HepG2 (cell line): Measurements from ENCODE around the gene PEX10. TPM values are rescaled to one million over a fixed set of nuclear protein-coding genes. Genes with fewer than 3 reads are reported as not detected.

Experiments used
- ATAC-seq: fragments of 200-7000 bp; cut with Tn5 transposase; 3 replicates; pipeline ENCODE4 v1.9.1; 2020; ENCODE audit warnings: mild to moderate bottlenecking, moderate library complexity
- BruUV-seq: library from RNA; stranded (reverse); fragments of 400-500 nt; replicated peaks from 2 replicates; lab custom pipeline; 2021; lab: Mats Ljungman, UMichigan
- CTCF ChIA-PET: fragments of 300-600 bp; formaldehyde crosslinking; extraction: SDS; loops from one replicate; lab custom pipeline; 2021; ENCODE audit warnings: low total read pairs, inconsistent platforms, low intra/inter-chr PET ratio; lab: Yijun Ruan, JAX
- POLR2A ChIA-PET: fragments of 350-600 bp; sonication (Branson Sonifier 250); formaldehyde crosslinking; loops from one replicate; lab custom pipeline; 2020; ENCODE audit warnings: antibody characterized with exemption, inconsistent platforms; lab: Yijun Ruan, JAX
- DNase-seq: peaks from one replicate; pipeline ENCODE4 v3.0.0-alpha.2; 2015; ENCODE audit warnings: low spot score
- FAIRE-seq: peaks from 3 replicates; lab custom pipeline; 2011; peaks lifted over from hg19 to GRCh38; lab: Jason Lieb, UNC
- H2AFZ ChIP-seq: one replicate; pipeline ENCODE4 v1.6.1; 2011; ENCODE audit warnings: low read length, inconsistent platforms
- H3K27ac ChIP-seq: fragments of 300-600 bp; 3 replicates; pipeline ENCODE4 v1.8.0; 2011; ENCODE audit warnings: mixed run types, mild to moderate bottlenecking, mixed read lengths, low read length, inconsistent platforms; ENCODE audit not compliant: insufficient read depth; ENCODE audit errors: extremely low read length
- H3K27me3 ChIP-seq, 2 experiments: fragments of 200-600 bp in 1 of 2; 2 replicates in 1 of 2; 3 replicates in 1 of 2; pipeline versions ENCODE4 v1.6.0 to v1.8.0; 2011; ENCODE audit warnings: low read length in 2 of 2, mild to moderate bottlenecking in 2 of 2, moderate library complexity in 2 of 2, inconsistent platforms in 1 of 2; ENCODE audit not compliant: insufficient read depth in 2 of 2, control insufficient read depth in 1 of 2
- H3K36me3 ChIP-seq, 2 experiments: fragments of 200-600 bp in 1 of 2; replicated peaks in 1 of 2; 2 replicates in 1 of 2; 3 replicates in 1 of 2; pipeline versions ENCODE4 v1.5.1 to v1.8.0; 2011; ENCODE audit warnings: low read length in 2 of 2, inconsistent platforms in 1 of 2; ENCODE audit not compliant: insufficient read depth in 2 of 2, control insufficient read depth in 1 of 2
- H3K4me1 ChIP-seq: 2 replicates; pipeline ENCODE4 v1.5.1; 2012; ENCODE audit warnings: low read length, inconsistent platforms; ENCODE audit not compliant: insufficient read depth
- H3K4me2 ChIP-seq: 2 replicates; pipeline ENCODE4 v1.6.0; 2011; ENCODE audit warnings: low read depth, low read length, inconsistent platforms
- H3K4me3 ChIP-seq, 3 experiments: fragments of 200-600 bp in 1 of 3; sonication (generic), shearing (Covaris generic) in 1 of 3; replicated peaks in 1 of 3; 2 replicates each; pipeline ENCODE4 v1.5.1; 2011 to 2016; ENCODE audit warnings: low read length in 3 of 3, inconsistent platforms in 2 of 3, low read depth in 2 of 3, mild to moderate bottlenecking in 2 of 3, control low read depth in 1 of 3, mixed read lengths in 1 of 3; ENCODE audit not compliant: insufficient read depth in 1 of 3
- H3K79me2 ChIP-seq: one replicate; pipeline ENCODE4 v1.6.1; 2011; ENCODE audit warnings: low read length, inconsistent platforms; ENCODE audit not compliant: insufficient read depth
- H3K9ac ChIP-seq: 2 replicates; pipeline ENCODE4 v1.6.0; 2011; ENCODE audit warnings: mild to moderate bottlenecking, low read depth, low read length, inconsistent platforms; ENCODE audit not compliant: insufficient read depth
- H3K9me3 ChIP-seq: 2 replicates; pipeline ENCODE4 v1.5.1; 2012; ENCODE audit warnings: mild to moderate bottlenecking, low read length
- H4K20me1 ChIP-seq: 2 replicates; pipeline ENCODE4 v1.6.0; 2011; ENCODE audit warnings: inconsistent platforms, mild to moderate bottlenecking, low read length, moderate library complexity; ENCODE audit not compliant: insufficient read depth
- AGO2 ChIP-seq: fragments of 200-400 bp; formaldehyde crosslinking; optimal IDR thresholded peaks from 2 replicates; pipeline ENCODE3; 2017; ENCODE audit warnings: mild to moderate bottlenecking, low read depth, low read length, moderate library complexity
- AKAP8 ChIP-seq: sonication (generic); formaldehyde crosslinking; IDR thresholded peaks from 2 replicates; pipeline ENCODE4 v1.5.1; 2020; ENCODE audit warnings: mild to moderate bottlenecking, missing genetic modification reagents
- MTF1 ChIP-seq: sonication (generic); formaldehyde crosslinking; IDR thresholded peaks from 2 replicates; pipeline ENCODE4 v1.5.0; 2020; ENCODE audit warnings: missing genetic modification reagents
- POLR2A ChIP-seq, 2 experiments: IDR thresholded peaks; 2 replicates each; pipeline ENCODE4 v1.6.1; 2011; ENCODE audit warnings: low read depth in 2 of 2, low read length in 2 of 2, mild to moderate bottlenecking in 1 of 2, moderate library complexity in 1 of 2; ENCODE audit not compliant: insufficient read depth in 1 of 2
- POLR2AphosphoS5 ChIP-seq: IDR thresholded peaks from 2 replicates; pipeline ENCODE4 v1.6.1; 2012; ENCODE audit warnings: low read depth, low read length
- POLR2G ChIP-seq: fragments of 200-400 bp; formaldehyde crosslinking; IDR thresholded peaks from 2 replicates; pipeline ENCODE4 v1.6.1; 2018; ENCODE audit warnings: mild to moderate bottlenecking, low read depth, low read length, moderate library complexity
- PRMT3 ChIP-seq: sonication (generic); formaldehyde crosslinking; IDR thresholded peaks from 2 replicates; pipeline ENCODE4 v1.8.1; 2022; ENCODE audit warnings: low read depth, mild to moderate bottlenecking, moderate library complexity, missing genetic modification reagents, borderline replicate concordance
- RBFOX2 ChIP-seq: fragments of 200-400 bp; formaldehyde crosslinking; IDR thresholded peaks from 2 replicates; pipeline ENCODE4 v1.6.1; 2017; ENCODE audit warnings: low read depth, mild to moderate bottlenecking, low read length
- SSRP1 ChIP-seq: IDR thresholded peaks from 2 replicates; pipeline ENCODE4 v1.6.1; 2016; ENCODE audit warnings: control low read depth
- TEAD3 ChIP-seq: optimal IDR thresholded peaks from 2 replicates; pipeline ENCODE3; 2016; ENCODE audit warnings: borderline replicate concordance
- TEF ChIP-seq: sonication (generic); formaldehyde crosslinking; IDR thresholded peaks from 2 replicates; pipeline ENCODE4 v1.5.0; 2020; ENCODE audit warnings: missing genetic modification reagents
- WGBS: methylation state at CpG from one replicate; pipeline ENCODE4 v1.1.6; 2017; ENCODE audit warnings: low lambda C conversion rate; 5-methylcytosine and 5-hydroxymethylcytosine counted together
- in situ Hi-C: cut with HindIII; loops from 2 replicates; pipeline ENCODE4 v1.10.0; 2017; ENCODE audit warnings: low pct_unique_long_range_greater_than_20kb; ENCODE audit not compliant: extremely low pct_ligation_motif_present
- intact Hi-C: fragments of 100-400 bp; cut with micrococcal nuclease; formaldehyde crosslinking; loops from one replicate; pipeline ENCODE4 v1.10.0; 2022; ENCODE audit not compliant: unreplicated experiment
- polyA plus RNA-seq, 8 experiments: library from polyadenylated mRNA; depleted of rRNA in 3 of 8; stranded (reverse) in 7 of 8; unstranded in 1 of 8; fragments of >200 nt; fragmentation: Illumina TruSeq in 4 of 8; extraction: Trizol in 4 of 8; gene quantifications; 2 replicates each; pipeline versions ENCODE4 v1.2.1 to v1.2.3, GENCODE V29; 2011 to 2016; ENCODE audit warnings: low read depth in 4 of 8, missing spikeins in 1 of 8, mixed read lengths in 1 of 8; ENCODE audit not compliant: insufficient read depth in 1 of 8
- total RNA-seq, 5 experiments: library from RNA; depleted of rRNA; stranded (reverse); fragments of >200 nt; fragmentation: Illumina TruSeq; extraction: Trizol; gene quantifications; 2 replicates each; pipeline ENCODE4 v1.2.3, GENCODE V29; 2016; ENCODE audit warnings: low read depth in 1 of 5

Gene PEX10
- total and polyA plus RNA-seq, 2 of the 13 experiments (the other 11 are each of a cell fraction or from before 2014, with no cell fraction given) = 16.1 to 39.6 TPM

GRCh38 chr1:2404142-2404889 is 8.0 kb downstream of the PEX10 start:
- in situ Hi-C loops = no loop called here
- no peak for FAIRE-seq

DNA sequence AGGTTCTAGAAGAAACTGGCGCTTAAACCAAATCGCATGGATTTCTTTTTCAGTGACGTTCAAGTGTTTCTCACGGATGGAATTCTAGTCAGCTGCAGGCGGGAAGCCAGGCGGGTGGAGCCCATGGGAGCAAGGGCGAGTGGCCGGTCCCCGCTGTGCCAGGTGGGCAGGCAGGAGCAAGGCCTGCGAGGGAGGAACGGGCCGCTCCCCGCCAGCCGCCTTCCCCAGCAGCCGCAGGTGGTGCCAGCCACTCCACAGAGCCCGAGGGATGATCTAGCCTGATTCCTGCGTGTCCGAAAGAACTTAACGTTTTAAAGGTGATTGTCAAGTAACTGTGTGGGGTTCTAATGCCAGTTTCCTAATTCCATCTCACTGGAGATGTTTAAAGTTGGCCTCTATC is 9.1 kb downstream of the PEX10 start:
- 99% methylated on average over 12 of the region's 19 CpGs for WGBS
- Histone ChIP-seq H2AFZ (no peak overlapping the region), H3K4me1 (no peaks in the 10 kb centered on the region), H3K36me3 (peaks cover 36 to 84% of the 10 kb centered on the region in 2 experiments), H3K27ac (no peak overlapping the region), H3K79me2 (no peaks in the 10 kb centered on the region), H3K4me2 (no peak overlapping the region), H4K20me1 (no peaks in the 10 kb centered on the region), H3K4me3 (no peak overlapping the region), H3K27me3 (no peaks in the 10 kb centered on the region), H3K9me3 (no peaks in the 10 kb centered on the region), H3K9ac (no peak overlapping the region)
- TF ChIP-seq TEAD3 (no peak), TEF (CRISPR knock-in tag) (no peak), AGO2 (peak; percentile 84), RBFOX2 (peak; percentile 55; the same call in 1 of the 2 replicates), PRMT3 (CRISPR knock-in tag) (no peak)
- CTCF ChIA-PET = no interaction called here
- BruUV-seq = TSS peak; percentile 45
- no peak for DNase-seq
- no peak for ATAC-seq
- in situ Hi-C loops (no loop called here), intact Hi-C loops (no loop called here)
- POLR2A ChIA-PET = interaction anchor here (0.6 to 0.8 kb wide), 2 partner anchors 12 to 91 kb away, joined by 3 read pairs; partner anchors contain the start of genes MORN1 and RER1
- no peak for FAIRE-seq

More at GRCh38 chr1:2404142-2404889, 8.0 kb downstream of the PEX10 start:
- Histone ChIP-seq H3K36me3 (peaks cover 39 to 87% of the 10 kb centered on the region in 2 experiments), H3K27ac (no peak overlapping the region), H3K9ac (no peak overlapping the region), H3K4me3 (no peak overlapping the region), H3K79me2 (no peaks in the 10 kb centered on the region), H2AFZ (no peak overlapping the region), H3K9me3 (no peaks in the 10 kb centered on the region), H4K20me1 (no peaks in the 10 kb centered on the region), H3K4me1 (no peaks in the 10 kb centered on the region), H3K4me2 (no peak overlapping the region), H3K27me3 (no peaks in the 10 kb centered on the region)
- BruUV-seq = no TSS peak
- intact Hi-C loops = no loop called here
- WGBS = 99% methylated on average over 23 of the region's 29 CpGs
- no peak for ATAC-seq
- peak; percentile 68 for TF ChIP-seq POLR2G
- TF ChIP-seq AKAP8 (CRISPR knock-in tag) = 0 out of 2 replicates have a peak, but pooled peaks have one; percentile 37
- TF ChIP-seq SSRP1 = 0 out of 2 replicates have a peak, but pooled peaks have one; percentile 8
- TF ChIP-seq POLR2A (IDR thresholded peaks at IDR 0.05; ENCODE audit: insufficient read depth in 1 of 2, low read depth in 2 of 2, low read length in 2 of 2) = 0 out of 4 replicates have a peak, but pooled peaks of 1 of the 2 experiments have one; percentile 31
- TF ChIP-seq POLR2AphosphoS5 = peak; percentile 21
- no peak for TF ChIP-seq MTF1
- POLR2A ChIA-PET = interaction anchor here (0.8 kb wide), 1 partner anchor 13 kb away, joined by 3 read pairs; the partner anchor contains the start of genes MORN1 and RER1
- no peak for DNase-seq
- CTCF ChIA-PET = no interaction called here
